MCF 10A (cell line): ENCODE measurements around the gene TUBGCP3. TPM values are rescaled to one million over a fixed set of nuclear protein-coding genes. Genes with fewer than 3 reads are reported as not detected.

Experiments
- BruUV-seq: library from RNA; stranded (reverse); fragments of 400-500 nt; replicated peaks from 2 replicates; lab custom pipeline; 2021; lab: Mats Ljungman, UMichigan
- CTCF ChIA-PET: fragments of 300-600 bp; sonication (Branson Sonifier 250); formaldehyde crosslinking; extraction: SDS; loops from one replicate; lab custom pipeline; 2021; ENCODE audit warnings: antibody characterized with exemption, inconsistent platforms; lab: Yijun Ruan, JAX
- POLR2A ChIA-PET: fragments of 300-600, 350-650 bp; sonication (Branson Sonifier 250); formaldehyde crosslinking; extraction: SDS; loops from one replicate; lab custom pipeline; 2020; ENCODE audit warnings: antibody characterized with exemption, inconsistent platforms; lab: Yijun Ruan, JAX
- DNase-seq: peaks from one replicate; pipeline ENCODE4 v3.0.0-alpha.2; 2018; ENCODE audit not compliant: unreplicated experiment
- H3K27ac Mint-ChIP-seq: one replicate; pipeline ENCODE4 v1.8.0; 2022; ENCODE audit warnings: mild to moderate bottlenecking, low read depth, mixed read lengths; ENCODE audit not compliant: unreplicated experiment
- H3K27me3 Mint-ChIP-seq: one replicate; pipeline ENCODE4 v1.8.0; 2022; ENCODE audit warnings: mixed read lengths; ENCODE audit not compliant: insufficient read depth, unreplicated experiment
- H3K36me3 Mint-ChIP-seq: one replicate; pipeline ENCODE4 v1.8.0; 2022; ENCODE audit warnings: mild to moderate bottlenecking, moderate library complexity, mixed read lengths; ENCODE audit not compliant: insufficient read depth, unreplicated experiment
- H3K4me1 Mint-ChIP-seq: one replicate; pipeline ENCODE4 v1.8.0; 2022; ENCODE audit warnings: mixed read lengths; ENCODE audit not compliant: insufficient read depth, unreplicated experiment
- H3K4me3 Mint-ChIP-seq: one replicate; pipeline ENCODE4 v1.8.0; 2022; ENCODE audit warnings: mild to moderate bottlenecking, moderate library complexity, mixed read lengths; ENCODE audit not compliant: unreplicated experiment
- H3K9me3 Mint-ChIP-seq: one replicate; pipeline ENCODE4 v1.8.0; 2022; ENCODE audit warnings: mixed read lengths; ENCODE audit not compliant: unreplicated experiment
- intact Hi-C: fragments of 100-400 bp; cut with micrococcal nuclease; formaldehyde crosslinking; loops from 2 replicates; pipeline ENCODE4 v1.14.1; 2022
- total RNA-seq: library from RNA; stranded (reverse); gene quantifications from 2 replicates; pipeline ENCODE4 v1.2.3, GENCODE V29; 2022
- TF ChIP-seq, protein P1 (sequence below): fragments of 200-600 bp; IDR thresholded peaks from one replicate; pipeline ENCODE4 v1.8.0; 2022; ENCODE audit warnings: antibody characterized with exemption, mild to moderate bottlenecking; ENCODE audit not compliant: unreplicated experiment

The TUBGCP3 gene
- total RNA-seq, 1 experiment from 2014 or later = 35.7 TPM

DNA sequence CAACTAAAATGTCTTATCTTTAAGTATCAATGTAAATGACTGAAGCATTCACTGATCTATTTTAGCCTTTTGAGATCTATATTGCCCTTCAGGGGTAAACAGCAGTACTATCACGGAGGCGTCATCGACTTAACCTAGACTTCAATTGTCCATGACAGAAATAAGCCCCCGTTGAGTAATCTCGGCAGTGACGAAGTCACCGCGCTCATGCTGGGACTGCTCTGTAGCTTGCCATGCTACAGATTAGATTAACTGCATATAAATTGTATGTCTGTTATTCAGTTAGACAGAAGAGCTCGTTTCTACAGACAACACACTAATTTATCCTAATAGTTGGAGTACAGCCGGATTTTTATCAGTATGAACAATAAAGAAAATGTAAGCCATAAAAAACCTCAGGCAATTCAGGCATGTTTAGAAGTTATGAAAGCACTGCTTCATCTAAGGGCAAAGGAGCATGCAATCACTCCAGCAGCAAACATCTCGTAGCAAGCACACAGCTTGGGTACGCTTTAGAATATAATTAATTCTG, 56.6 kb downstream of the TUBGCP3 start:
- intact Hi-C loops = no loop called here
- H3K9me3 Mint-ChIP-seq = no peaks in the 10 kb centered on the region
- H3K4me3 Mint-ChIP-seq = no peak overlapping the region
- no peak overlapping the region for H3K27ac Mint-ChIP-seq
- no peaks in the 10 kb centered on the region for H3K27me3 Mint-ChIP-seq
- DNase-seq = no peak
- POLR2A ChIA-PET = no interaction called here
- BruUV-seq = no TSS peak
- TF ChIP-seq, protein P1, sequence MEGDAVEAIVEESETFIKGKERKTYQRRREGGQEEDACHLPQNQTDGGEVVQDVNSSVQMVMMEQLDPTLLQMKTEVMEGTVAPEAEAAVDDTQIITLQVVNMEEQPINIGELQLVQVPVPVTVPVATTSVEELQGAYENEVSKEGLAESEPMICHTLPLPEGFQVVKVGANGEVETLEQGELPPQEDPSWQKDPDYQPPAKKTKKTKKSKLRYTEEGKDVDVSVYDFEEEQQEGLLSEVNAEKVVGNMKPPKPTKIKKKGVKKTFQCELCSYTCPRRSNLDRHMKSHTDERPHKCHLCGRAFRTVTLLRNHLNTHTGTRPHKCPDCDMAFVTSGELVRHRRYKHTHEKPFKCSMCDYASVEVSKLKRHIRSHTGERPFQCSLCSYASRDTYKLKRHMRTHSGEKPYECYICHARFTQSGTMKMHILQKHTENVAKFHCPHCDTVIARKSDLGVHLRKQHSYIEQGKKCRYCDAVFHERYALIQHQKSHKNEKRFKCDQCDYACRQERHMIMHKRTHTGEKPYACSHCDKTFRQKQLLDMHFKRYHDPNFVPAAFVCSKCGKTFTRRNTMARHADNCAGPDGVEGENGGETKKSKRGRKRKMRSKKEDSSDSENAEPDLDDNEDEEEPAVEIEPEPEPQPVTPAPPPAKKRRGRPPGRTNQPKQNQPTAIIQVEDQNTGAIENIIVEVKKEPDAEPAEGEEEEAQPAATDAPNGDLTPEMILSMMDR = no peak
- H3K36me3 Mint-ChIP-seq = peaks cover 7% of the 10 kb centered on the region
- CTCF ChIA-PET = interaction anchor here (1.3 kb wide), 1 partner anchor 1057 kb away, joined by 4 read pairs; no protein-coding TSS in a partner anchor
- H3K4me1 Mint-ChIP-seq = no peaks in the 10 kb centered on the region

DNA sequence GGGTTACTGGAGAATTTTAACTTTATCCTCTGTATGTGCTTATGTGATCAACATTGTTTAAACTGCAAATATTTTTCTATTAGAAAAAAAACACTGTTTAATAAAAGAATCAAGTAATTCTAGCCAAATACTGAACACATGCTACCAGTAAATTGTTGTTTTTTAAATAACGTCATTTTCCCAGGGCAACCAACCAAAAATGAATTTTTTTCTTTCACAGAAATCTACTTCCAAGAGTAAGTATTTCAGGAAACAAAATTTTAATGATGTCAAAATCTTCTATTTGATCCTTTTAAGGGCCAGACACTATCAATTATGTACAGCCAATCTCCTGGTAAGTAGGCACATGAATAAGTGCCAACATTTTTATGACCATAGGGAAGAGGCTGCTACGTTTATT, 57.1 kb downstream of the TUBGCP3 start:
- H3K27me3 Mint-ChIP-seq = no peaks in the 10 kb centered on the region
- TF ChIP-seq, protein P1 = no peak
- intact Hi-C loops = no loop called here
- BruUV-seq = no TSS peak
- POLR2A ChIA-PET = no interaction called here
- CTCF ChIA-PET = no interaction called here
- H3K36me3 Mint-ChIP-seq = peaks cover 3% of the 10 kb centered on the region
- H3K4me3 Mint-ChIP-seq = no peak overlapping the region
- no peaks in the 10 kb centered on the region for H3K4me1 Mint-ChIP-seq
- DNase-seq = no peak
- H3K9me3 Mint-ChIP-seq = no peaks in the 10 kb centered on the region
- no peak overlapping the region for H3K27ac Mint-ChIP-seq

DNA sequence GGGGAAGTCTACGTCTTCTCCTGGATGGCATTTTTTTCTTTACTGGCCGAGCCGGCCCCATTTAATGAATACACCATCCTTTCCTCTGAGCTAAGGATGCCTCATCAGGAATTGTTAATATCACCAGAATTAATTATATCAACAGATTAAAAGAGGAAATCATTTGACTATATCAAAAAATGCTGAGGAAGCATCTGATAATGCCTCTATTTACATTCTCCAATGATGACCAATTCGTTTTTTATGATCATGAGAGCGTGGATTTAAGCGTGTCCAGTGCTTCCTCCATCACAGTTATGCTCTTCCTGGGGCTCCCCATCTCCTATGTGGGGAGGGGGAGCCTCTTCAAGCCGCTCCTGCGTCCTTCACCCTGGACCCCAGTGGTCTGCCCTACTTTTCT, 58.7 kb downstream of the TUBGCP3 start:
- no TSS peak for BruUV-seq
- TF ChIP-seq, protein P1 = no peak

DNA sequence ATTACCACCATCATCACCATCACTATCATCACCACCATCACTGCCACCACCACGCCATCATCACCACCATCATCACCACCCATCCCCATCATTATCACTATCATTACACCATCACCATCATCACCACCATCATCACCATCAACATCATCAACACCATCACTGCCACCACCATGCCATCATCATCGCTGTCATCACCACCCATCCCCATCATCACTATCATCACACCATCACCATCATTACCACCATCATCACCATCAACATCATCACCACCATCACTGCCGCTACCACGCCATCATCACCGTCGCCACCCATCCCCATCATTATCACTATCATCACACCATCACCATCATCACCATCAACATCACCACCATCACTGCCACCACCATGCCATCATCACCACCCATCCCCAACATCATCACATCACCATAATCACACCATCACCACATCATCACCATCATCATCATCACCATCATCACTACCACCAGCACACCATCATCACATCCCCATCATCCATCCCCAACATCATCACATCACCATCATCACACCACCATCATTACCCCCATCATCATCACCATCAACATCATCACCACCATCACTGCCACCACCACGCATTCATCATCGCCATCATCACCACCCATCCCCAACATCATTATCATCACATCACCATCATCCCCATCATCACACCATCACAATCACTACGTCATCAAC, 61.7 kb downstream of the TUBGCP3 start:
- no TSS peak for BruUV-seq
- TF ChIP-seq, protein P1 = no peak
- CTCF ChIA-PET = no interaction called here
- Mint-ChIP-seq H3K36me3 (peaks cover 5% of the 10 kb centered on the region), H3K27me3 (no peaks in the 10 kb centered on the region), H3K9me3 (no peaks in the 10 kb centered on the region), H3K4me3 (no peak overlapping the region), H3K4me1 (no peaks in the 10 kb centered on the region), H3K27ac (no peak overlapping the region)
- no peak for DNase-seq
- intact Hi-C loops = no loop called here
- POLR2A ChIA-PET = no interaction called here

More for the DNA sequence above, 58.7 kb downstream of the TUBGCP3 start:
- DNase-seq = no peak
- Mint-ChIP-seq H3K4me1 (no peaks in the 10 kb centered on the region), H3K36me3 (no peaks in the 10 kb centered on the region), H3K27ac (no peak overlapping the region), H3K27me3 (no peaks in the 10 kb centered on the region), H3K9me3 (no peaks in the 10 kb centered on the region), H3K4me3 (no peak overlapping the region)
- ChIA-PET CTCF (no interaction called here), POLR2A (interaction anchor here (0.5 kb wide), 1 partner anchor 55 kb away, joined by 3 read pairs; no protein-coding TSS in a partner anchor)
- intact Hi-C loops = no loop called here
